Measurements from ENCODE around the gene MTNR1A. TPM values are rescaled to one million over a fixed set of nuclear protein-coding genes. Genes with fewer than 3 reads are reported as not detected.
A peak's percentile ranks its signal among the peaks of the same experiment; 100 is the strongest.

Gene MTNR1A
- total RNA-seq, 1 donor from 2014 or later = 0.98 TPM

GRCh38 chr4:186502231-186502630 lies 53.1 kb downstream of the MTNR1A start:
- no peaks in the 10 kb centered on the region for H3K4me1 Mint-ChIP-seq
- no peak for TF ChIP-seq CTCF (conservative IDR thresholded peaks at IDR 0.05)
- DNase-seq (ENCODE audit: low read depth, low spot score) = no peak
- H3K36me3 Mint-ChIP-seq (ENCODE audit: low read depth) = no peaks in the 10 kb centered on the region
- H3K27ac Mint-ChIP-seq (ENCODE audit: unreplicated experiment) = no peak overlapping the region
- H3K4me3 Mint-ChIP-seq = no peak overlapping the region
- H3K9me3 Mint-ChIP-seq = no peaks in the 10 kb centered on the region
- no peaks in the 10 kb centered on the region for H3K27me3 Mint-ChIP-seq (ENCODE audit: low read depth)

- Mint-ChIP-seq H3K9me3 (peaks cover 3% of the 10 kb centered on the region), H3K27ac (ENCODE audit: unreplicated experiment) (peak overlapping the region; percentile 13), H3K36me3 (ENCODE audit: low read depth) (no peaks in the 10 kb centered on the region), H3K27me3 (ENCODE audit: low read depth) (no peaks in the 10 kb centered on the region), H3K4me1 (no peaks in the 10 kb centered on the region), H3K4me3 (no peak overlapping the region)
- no peak for DNase-seq (ENCODE audit: low read depth, low spot score)
- no peak for TF ChIP-seq CTCF (conservative IDR thresholded peaks at IDR 0.05)
Measured at GRCh38 chr4:186501554-186501953, 53.8 kb downstream of the MTNR1A start.

GRCh38 chr4:186500721-186501304 lies 54.6 kb downstream of the MTNR1A start:
- DNase-seq (ENCODE audit: low read depth, low spot score) = no peak
- Mint-ChIP-seq H3K36me3 (ENCODE audit: low read depth) (no peaks in the 10 kb centered on the region), H3K27ac (ENCODE audit: unreplicated experiment) (no peak overlapping the region), H3K4me3 (no peak overlapping the region), H3K9me3 (peaks cover 6% of the 10 kb centered on the region), H3K27me3 (ENCODE audit: low read depth) (no peaks in the 10 kb centered on the region), H3K4me1 (no peaks in the 10 kb centered on the region)
- no peak for TF ChIP-seq CTCF (conservative IDR thresholded peaks at IDR 0.05)

GRCh38 chr4:186499467-186499866 lies 55.9 kb downstream of the MTNR1A start:
- no peaks in the 10 kb centered on the region for H3K27me3 Mint-ChIP-seq (ENCODE audit: low read depth)
- no peak for DNase-seq (ENCODE audit: low read depth, low spot score)
- H3K36me3 Mint-ChIP-seq (ENCODE audit: low read depth) = peaks cover 2% of the 10 kb centered on the region
- H3K27ac Mint-ChIP-seq (ENCODE audit: unreplicated experiment) = no peak overlapping the region
- TF ChIP-seq CTCF (conservative IDR thresholded peaks at IDR 0.05) = no peak
- H3K4me1 Mint-ChIP-seq = no peaks in the 10 kb centered on the region
- H3K4me3 Mint-ChIP-seq = no peak overlapping the region
- peaks cover 9% of the 10 kb centered on the region for H3K9me3 Mint-ChIP-seq

- no peak for DNase-seq (ENCODE audit: low read depth, low spot score)
- peaks cover 19% of the 10 kb centered on the region for H3K9me3 Mint-ChIP-seq
- no peak overlapping the region for H3K27ac Mint-ChIP-seq (ENCODE audit: unreplicated experiment)
- no peak overlapping the region for H3K4me3 Mint-ChIP-seq
- no peaks in the 10 kb centered on the region for H3K4me1 Mint-ChIP-seq
- no peaks in the 10 kb centered on the region for H3K27me3 Mint-ChIP-seq (ENCODE audit: low read depth)
- no peak for TF ChIP-seq CTCF (conservative IDR thresholded peaks at IDR 0.05)
- H3K36me3 Mint-ChIP-seq (ENCODE audit: low read depth) = peaks cover 4% of the 10 kb centered on the region
Measured at GRCh38 chr4:186497043-186497442, 58.3 kb downstream of the MTNR1A start.

Measured in neural crest cell (in vitro differentiated cells).